PC-9 (cell line): ENCODE measurements around the gene MIER2.

ENCODE experiments used
- EZH2 ChIP-seq: fragments of 200-600 bp; sonication (generic); IDR thresholded peaks from 2 replicates; pipeline ENCODE4 v1.8.0; 2017; ENCODE audit warnings: antibody characterized with exemption, low read depth
- TF ChIP-seq, protein P1 (sequence below): fragments of 200-600 bp; sonication (generic); conservative IDR thresholded peaks from 2 replicates; pipeline ENCODE4 v1.6.1; 2017; ENCODE audit warnings: mixed run types, antibody characterized with exemption, mild to moderate bottlenecking, moderate library complexity

- TF ChIP-seq, protein P1, sequence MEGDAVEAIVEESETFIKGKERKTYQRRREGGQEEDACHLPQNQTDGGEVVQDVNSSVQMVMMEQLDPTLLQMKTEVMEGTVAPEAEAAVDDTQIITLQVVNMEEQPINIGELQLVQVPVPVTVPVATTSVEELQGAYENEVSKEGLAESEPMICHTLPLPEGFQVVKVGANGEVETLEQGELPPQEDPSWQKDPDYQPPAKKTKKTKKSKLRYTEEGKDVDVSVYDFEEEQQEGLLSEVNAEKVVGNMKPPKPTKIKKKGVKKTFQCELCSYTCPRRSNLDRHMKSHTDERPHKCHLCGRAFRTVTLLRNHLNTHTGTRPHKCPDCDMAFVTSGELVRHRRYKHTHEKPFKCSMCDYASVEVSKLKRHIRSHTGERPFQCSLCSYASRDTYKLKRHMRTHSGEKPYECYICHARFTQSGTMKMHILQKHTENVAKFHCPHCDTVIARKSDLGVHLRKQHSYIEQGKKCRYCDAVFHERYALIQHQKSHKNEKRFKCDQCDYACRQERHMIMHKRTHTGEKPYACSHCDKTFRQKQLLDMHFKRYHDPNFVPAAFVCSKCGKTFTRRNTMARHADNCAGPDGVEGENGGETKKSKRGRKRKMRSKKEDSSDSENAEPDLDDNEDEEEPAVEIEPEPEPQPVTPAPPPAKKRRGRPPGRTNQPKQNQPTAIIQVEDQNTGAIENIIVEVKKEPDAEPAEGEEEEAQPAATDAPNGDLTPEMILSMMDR: no peak
- TF ChIP-seq EZH2: no peak
These were observed 63.3 kb downstream of the MIER2 start for GRCh38 chr19:281156-281853.
